GM21360 (cell line): ENCODE measurements around the gene BTNL3.
"Not testable (repeated sequence)": the region's sequence is repeated elsewhere in the genome, so short reads cannot be mapped to it uniquely, and the experiment has no call there.

Experiments used
- ATAC-seq: cut with Tn5 transposase; IDR thresholded peaks from one replicate; pipeline ENCODE4 v1.9.1; 2021; ENCODE audit warnings: mild to moderate bottlenecking, moderate library complexity; ENCODE audit not compliant: unreplicated experiment

BTNL3 gene, protein sequence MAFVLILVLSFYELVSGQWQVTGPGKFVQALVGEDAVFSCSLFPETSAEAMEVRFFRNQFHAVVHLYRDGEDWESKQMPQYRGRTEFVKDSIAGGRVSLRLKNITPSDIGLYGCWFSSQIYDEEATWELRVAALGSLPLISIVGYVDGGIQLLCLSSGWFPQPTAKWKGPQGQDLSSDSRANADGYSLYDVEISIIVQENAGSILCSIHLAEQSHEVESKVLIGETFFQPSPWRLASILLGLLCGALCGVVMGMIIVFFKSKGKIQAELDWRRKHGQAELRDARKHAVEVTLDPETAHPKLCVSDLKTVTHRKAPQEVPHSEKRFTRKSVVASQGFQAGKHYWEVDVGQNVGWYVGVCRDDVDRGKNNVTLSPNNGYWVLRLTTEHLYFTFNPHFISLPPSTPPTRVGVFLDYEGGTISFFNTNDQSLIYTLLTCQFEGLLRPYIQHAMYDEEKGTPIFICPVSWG

GRCh38 chr5:180988592-180988991 lies at the start of gene BTNL3:
Gene BTNL3 (plus strand): TSS chr5:180988846. CDS start chr5:180989029, 183 bp downstream.
- no peak for ATAC-seq

DNA sequence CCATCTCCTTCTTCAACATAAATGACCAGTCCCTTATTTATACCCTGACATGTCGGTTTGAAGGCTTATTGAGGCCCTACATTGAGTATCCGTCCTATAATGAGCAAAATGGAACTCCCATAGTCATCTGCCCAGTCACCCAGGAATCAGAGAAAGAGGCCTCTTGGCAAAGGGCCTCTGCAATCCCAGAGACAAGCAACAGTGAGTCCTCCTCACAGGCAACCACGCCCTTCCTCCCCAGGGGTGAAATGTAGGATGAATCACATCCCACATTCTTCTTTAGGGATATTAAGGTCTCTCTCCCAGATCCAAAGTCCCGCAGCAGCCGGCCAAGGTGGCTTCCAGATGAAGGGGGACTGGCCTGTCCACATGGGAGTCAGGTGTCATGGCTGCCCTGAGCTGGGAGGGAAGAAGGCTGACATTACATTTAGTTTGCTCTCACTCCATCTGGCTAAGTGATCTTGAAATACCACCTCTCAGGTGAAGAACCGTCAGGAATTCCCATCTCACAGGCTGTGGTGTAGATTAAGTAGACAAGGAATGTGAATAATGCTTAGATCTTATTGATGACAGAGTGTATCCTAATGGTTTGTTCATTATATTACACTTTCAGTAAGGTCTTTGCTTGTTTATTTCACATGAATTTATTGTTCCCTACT lies 38.2 kb upstream of the BTNL3 start:
- no peak for ATAC-seq

- ATAC-seq: no peak
Observed at GRCh38 chr5:180959661-180960060, 29.0 kb upstream of the BTNL3 start.

GRCh38 chr5:180960209-180960608 lies 28.4 kb upstream of the BTNL3 start:
- no peak for ATAC-seq

GRCh38 chr5:180969406-180969805 lies 19.2 kb upstream of the BTNL3 start:
- ATAC-seq: no peak

GRCh38 chr5:180970336-180970735 lies 18.3 kb upstream of the BTNL3 start:
- ATAC-seq: no peak

GRCh38 chr5:180970875-180971274 lies 17.8 kb upstream of the BTNL3 start:
- ATAC-seq: no peak

DNA sequence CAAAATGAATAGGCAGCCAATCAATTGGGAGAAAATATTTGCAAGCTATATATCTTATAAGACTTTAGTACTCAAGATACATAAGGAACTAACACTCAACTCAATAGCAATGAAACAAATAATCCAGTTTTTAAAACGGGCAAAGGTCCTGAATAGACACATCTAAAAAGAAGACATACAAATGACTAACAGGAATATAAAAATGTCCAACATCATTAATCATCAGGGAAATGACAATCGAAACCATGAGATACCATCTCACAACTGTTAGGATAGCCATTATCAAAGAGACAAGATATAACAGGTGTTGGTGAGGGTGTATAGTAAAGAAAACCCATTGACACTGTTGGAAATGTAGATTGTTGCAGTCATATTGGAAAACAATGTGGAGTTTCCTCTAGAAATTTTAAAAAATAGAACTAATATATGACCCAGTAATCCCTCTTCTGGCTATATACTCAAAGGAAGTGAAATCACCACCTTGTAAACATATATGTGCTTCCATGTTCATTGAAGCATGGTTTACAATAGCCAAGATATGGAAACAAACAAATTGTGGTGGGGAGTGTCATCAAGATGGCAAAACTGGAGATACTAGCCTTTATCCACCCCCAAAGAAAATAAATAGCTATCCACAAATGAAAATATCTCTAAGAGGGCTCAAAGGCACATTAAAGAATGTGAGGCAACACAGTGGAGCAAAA lies 13.9 kb upstream of the BTNL3 start:
- peak; percentile 19 for ATAC-seq

DNA sequence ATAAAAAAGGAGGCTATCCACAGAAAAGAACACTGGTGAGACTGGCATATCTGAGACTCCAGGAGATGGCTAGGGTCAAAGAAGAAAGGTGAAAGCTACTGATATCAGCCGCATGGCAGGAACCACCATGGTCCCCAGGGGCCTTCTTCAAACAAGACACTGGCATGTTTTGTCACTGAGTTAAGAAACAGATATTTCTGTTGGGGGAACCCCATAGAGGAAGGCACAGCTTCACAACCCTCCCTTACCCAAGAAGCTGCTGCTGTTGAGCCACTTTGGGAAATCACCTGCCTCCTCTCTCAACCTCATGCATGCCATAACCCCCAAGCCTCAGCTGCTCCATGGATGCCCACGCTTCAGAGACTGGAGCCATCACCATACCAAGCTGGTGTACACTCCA lies 13.3 kb upstream of the BTNL3 start:
- peak; percentile 86 for ATAC-seq

DNA sequence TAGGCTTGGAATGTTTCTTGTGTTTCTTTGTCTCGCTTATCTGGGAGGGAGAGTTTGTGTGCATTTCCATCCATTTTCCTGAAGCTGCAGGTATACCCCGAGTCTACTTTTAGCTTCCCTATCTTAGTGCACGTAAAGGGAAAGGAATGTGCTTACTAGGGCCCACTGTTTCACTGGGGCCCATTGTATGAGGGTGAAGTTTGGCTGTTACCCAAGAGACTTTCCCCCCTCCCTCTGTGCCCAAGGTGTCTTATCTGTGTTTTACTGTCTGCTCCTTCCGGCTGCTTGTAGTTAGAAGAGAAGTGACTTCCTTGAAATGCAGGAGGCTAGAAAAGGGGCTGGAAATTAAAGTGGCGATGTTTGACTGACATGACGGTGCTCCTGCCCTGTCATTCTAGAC lies 12.1 kb upstream of the BTNL3 start:
- no peak for ATAC-seq

- ATAC-seq: no peak
Observed at GRCh38 chr5:180977852-180978251, 10.8 kb upstream of the BTNL3 start.

GRCh38 chr5:180982008-180982741 lies 6.5 kb upstream of the BTNL3 start:
- ATAC-seq: no peak

DNA sequence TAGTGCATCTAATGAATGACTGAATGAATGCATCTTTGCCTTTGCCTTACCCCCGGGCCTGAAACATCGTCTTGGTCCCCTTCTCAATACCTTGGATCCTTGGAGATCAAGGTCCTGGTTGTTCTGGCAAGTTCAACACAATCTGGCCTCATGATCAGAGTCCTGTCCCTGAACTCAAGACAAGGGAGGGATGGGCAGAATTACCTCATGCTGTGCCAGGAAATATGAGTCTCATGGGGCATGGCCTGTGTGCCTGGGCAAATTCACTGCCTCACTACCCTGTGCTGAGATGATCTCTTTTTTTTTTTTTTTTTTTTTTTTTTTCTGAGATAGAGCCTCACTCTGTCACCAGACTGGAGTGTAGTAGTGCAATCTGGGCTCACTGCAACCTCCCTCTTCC lies 630 bp upstream of the BTNL3 start:
- no peak for ATAC-seq

GRCh38 chr5:180990086-180990881 lies 1.6 kb downstream of the BTNL3 start:
- peak; percentile 55 for ATAC-seq

- ATAC-seq: peak; percentile 20
Observed at GRCh38 chr5:180990882-180991242, 2.2 kb downstream of the BTNL3 start.

GRCh38 chr5:181001947-181002346 lies 13.3 kb downstream of the BTNL3 start:
- ATAC-seq: no peak

- no peak for ATAC-seq
Observed at GRCh38 chr5:181005791-181006190, 17.1 kb downstream of the BTNL3 start.

DNA sequence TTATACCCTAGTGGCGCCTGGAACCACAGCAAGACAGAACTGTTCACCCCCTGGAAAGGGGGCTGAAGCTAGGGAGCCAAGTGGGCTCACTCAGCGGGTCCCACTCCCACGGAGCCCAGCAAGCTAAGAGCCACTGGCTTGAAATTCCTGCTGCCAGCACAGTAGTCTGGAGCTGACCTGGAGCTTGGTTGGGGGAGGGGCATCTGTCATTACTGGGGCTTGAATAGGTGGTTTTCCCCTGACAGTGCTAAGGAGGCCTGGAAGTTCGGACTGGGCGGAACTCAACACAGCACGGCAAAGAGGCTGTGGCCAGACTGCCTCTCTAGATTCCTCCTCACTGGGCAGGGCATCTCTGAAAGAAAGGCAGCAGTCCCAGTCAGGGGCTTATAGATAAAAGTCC lies 19.5 kb downstream of the BTNL3 start:
- ATAC-seq: no peak

DNA sequence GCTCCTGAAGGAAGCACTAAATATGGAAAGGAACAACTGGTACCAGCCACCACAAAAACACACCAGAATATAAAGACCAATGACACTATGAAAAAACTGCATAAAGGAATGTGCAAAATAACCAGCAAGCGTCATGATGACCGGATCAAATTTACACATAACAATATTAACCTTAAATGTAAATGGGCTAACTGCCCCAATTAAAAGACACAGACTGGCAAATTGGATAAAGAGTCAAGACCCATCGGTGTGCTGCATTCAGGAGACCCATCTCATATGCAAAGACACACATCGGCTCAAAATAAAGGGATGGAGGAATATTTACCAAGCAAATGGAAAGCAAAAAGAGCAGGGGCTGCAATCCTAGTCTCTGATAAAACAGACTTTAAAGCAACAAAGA lies 21.4 kb downstream of the BTNL3 start:
- not testable (repeated sequence) for ATAC-seq

DNA sequence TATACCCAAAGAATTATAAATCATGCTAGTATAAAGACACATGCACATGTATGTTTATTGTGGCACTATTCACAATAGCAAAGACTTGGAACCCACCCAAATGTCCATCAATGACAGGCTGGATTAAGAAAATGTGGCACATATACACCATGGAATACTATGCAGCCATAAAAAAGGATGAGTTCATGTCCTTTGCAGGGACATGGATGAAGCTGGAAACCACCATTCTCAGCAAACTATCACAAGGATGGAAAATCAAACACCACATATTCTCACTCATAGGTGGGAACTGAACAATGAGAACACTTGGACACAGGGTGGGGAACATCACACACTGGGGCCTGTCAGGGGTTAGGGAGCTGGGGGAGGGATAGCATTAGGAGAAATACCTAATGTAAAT lies 26.0 kb downstream of the BTNL3 start:
- ATAC-seq: not testable (repeated sequence)
